GM12878 (cell line): ENCODE measurements around the gene PID1. TPM values are rescaled to one million over a fixed set of nuclear protein-coding genes. Genes with fewer than 3 reads are reported as not detected.

Experiments
- ATAC-seq: fragments of 200-7000 bp; cut with Tn5 transposase; 3 replicates; pipeline ENCODE4 v1.9.1; 2020; ENCODE audit warnings: mild to moderate bottlenecking, moderate library complexity
- BruUV-seq: library from RNA; stranded (reverse); fragments of 400-500 nt; replicated peaks from 2 replicates; lab custom pipeline; 2021; lab: Mats Ljungman, UMichigan
- CTCF ChIA-PET: fragments of 300-600 bp; sonication (Branson Sonifier 250); formaldehyde crosslinking; extraction: SDS; loops from one replicate; lab custom pipeline; 2021; ENCODE audit warnings: inconsistent platforms; lab: Yijun Ruan, JAX
- POLR2A ChIA-PET: fragments of 350-600 bp; formaldehyde crosslinking; extraction: SDS; loops from one replicate; lab custom pipeline; 2021; ENCODE audit warnings: inconsistent platforms; lab: Charles Lee
- RAD21 ChIA-PET: fragments of 300-600 bp; sonication (Branson Sonifier 250); formaldehyde crosslinking; loops from one replicate; lab custom pipeline; 2023; ENCODE audit warnings: antibody characterized with exemption; ENCODE audit not compliant: unreplicated experiment; lab: Charles Lee
- SMC1A ChIA-PET: fragments of 300-600 bp; sonication (Branson Sonifier 250); formaldehyde crosslinking; loops from one replicate; lab custom pipeline; 2023; ENCODE audit not compliant: unreplicated experiment, uncharacterized antibody; lab: Charles Lee
- DNase-seq: peaks from one replicate; pipeline ENCODE4 v3.0.0-alpha.2; 2011; ENCODE audit warnings: low read depth, low spot score
- FAIRE-seq: peaks from 3 replicates; lab custom pipeline; 2011; peaks lifted over from hg19 to GRCh38; lab: Jason Lieb, UNC
- H2AFZ ChIP-seq: 2 replicates; pipeline ENCODE4 v1.6.0; 2011; ENCODE audit warnings: low read depth, low read length, control low read depth; ENCODE audit not compliant: control insufficient read depth
- H3K27ac ChIP-seq: 2 replicates; pipeline ENCODE4 v1.5.1; 2011; ENCODE audit warnings: control low read depth; ENCODE audit not compliant: control insufficient read depth, insufficient read depth
- H3K27me3 ChIP-seq, 2 experiments: replicated peaks in 1 of 2; 2 replicates each; pipeline versions ENCODE4 v1.6.0 to v1.6.1; 2011; ENCODE audit warnings: low read length in 1 of 2; ENCODE audit not compliant: control insufficient read depth in 2 of 2, insufficient read depth in 2 of 2
- H3K36me3 ChIP-seq, 2 experiments: 2 replicates each; pipeline ENCODE4 v1.5.1; 2011; ENCODE audit warnings: low read length in 1 of 2; ENCODE audit not compliant: control insufficient read depth in 2 of 2, insufficient read depth in 2 of 2
- H3K4me1 ChIP-seq: 2 replicates; pipeline ENCODE4 v1.6.1; 2011; ENCODE audit warnings: mild to moderate bottlenecking, low read length, moderate library complexity, mixed read lengths; ENCODE audit not compliant: control insufficient read depth, insufficient read depth
- H3K4me2 ChIP-seq: 2 replicates; pipeline ENCODE4 v1.6.0; 2011; ENCODE audit warnings: control low read depth; ENCODE audit not compliant: control insufficient read depth, insufficient read depth
- H3K4me3 ChIP-seq: fragments of 200-600 bp; sonication (generic); 2 replicates; pipeline ENCODE4 v1.5.1; 2016
- H3K79me2 ChIP-seq: 2 replicates; pipeline ENCODE4 v1.6.0; 2011; ENCODE audit warnings: low read length; ENCODE audit not compliant: control insufficient read depth, insufficient read depth
- H3K9ac ChIP-seq: 2 replicates; pipeline ENCODE4 v1.8.0; 2011; ENCODE audit warnings: low read length, control low read depth, mixed read lengths; ENCODE audit not compliant: control insufficient read depth, insufficient read depth
- H3K9me3 ChIP-seq: replicated peaks from 3 replicates; pipeline ENCODE4 v1.5.1; 2011; ENCODE audit warnings: mild to moderate bottlenecking, low read length; ENCODE audit not compliant: control insufficient read depth, insufficient read depth
- H4K20me1 ChIP-seq: 2 replicates; pipeline ENCODE4 v1.6.0; 2011; ENCODE audit not compliant: control insufficient read depth, insufficient read depth
- BCL3 ChIP-seq: IDR thresholded peaks from 2 replicates; pipeline ENCODE4 v1.6.1; 2011; ENCODE audit warnings: borderline replicate concordance, low read depth, mild to moderate bottlenecking, moderate library complexity, low read length; ENCODE audit not compliant: insufficient read depth, poor library complexity, severe bottlenecking
- CHD1 ChIP-seq: IDR thresholded peaks from 2 replicates; pipeline ENCODE4 v1.6.1; 2012; ENCODE audit warnings: low read depth, low read length, improper control_type of control experiment
- EGR1 ChIP-seq, 2 experiments: IDR thresholded peaks; 1 replicate in 1 of 2; 2 replicates in 1 of 2; pipeline ENCODE4 v1.6.1; 2011 to 2012; ENCODE audit warnings: low read depth in 2 of 2, low read length in 2 of 2, borderline replicate concordance in 1 of 2, mild to moderate bottlenecking in 1 of 2, moderate library complexity in 1 of 2
- FOXM1 ChIP-seq: IDR thresholded peaks from 2 replicates; pipeline ENCODE4 v1.6.1; 2012; ENCODE audit warnings: low read depth, mild to moderate bottlenecking, inconsistent platforms, low read length, moderate library complexity
- NFYA ChIP-seq: IDR thresholded peaks from 2 replicates; pipeline ENCODE4 v1.6.1; 2011; ENCODE audit warnings: low read depth, mild to moderate bottlenecking, low read length, improper control_type of control experiment, borderline replicate concordance
- POLR2A ChIP-seq: IDR thresholded peaks from 2 replicates; pipeline ENCODE4 v1.6.1; 2011; ENCODE audit warnings: low read depth, mild to moderate bottlenecking, low read length
- SMC3 ChIP-seq: IDR thresholded peaks from 2 replicates; pipeline ENCODE4 v1.6.1; 2011; ENCODE audit warnings: low read length, improper control_type of control experiment, borderline replicate concordance
- SUZ12 ChIP-seq: fragments of 200-600 bp; sonication (generic); IDR thresholded peaks from one replicate; pipeline ENCODE4 v1.6.1; 2018; ENCODE audit warnings: antibody characterized with exemption, mild to moderate bottlenecking; ENCODE audit not compliant: unreplicated experiment
- ZNF217 ChIP-seq: fragments of 450-650 bp; IDR thresholded peaks from 2 replicates; pipeline ENCODE4 v1.6.1; 2017; ENCODE audit warnings: antibody characterized with exemption, mild to moderate bottlenecking
- in situ Hi-C: fragments of 300-500 bp; cut with MboI; formaldehyde crosslinking; loops from 9 replicates; pipeline ENCODE4 v1.14.3; 2018; ENCODE audit warnings: mixed read lengths
- intact Hi-C: fragments of 100-400 bp; cut with micrococcal nuclease; formaldehyde crosslinking; loops from one replicate; pipeline ENCODE4 v1.14.2; 2022; ENCODE audit not compliant: unreplicated experiment
- polyA plus RNA-seq, 11 experiments: library from polyadenylated mRNA; depleted of rRNA in 4 of 11; unstranded in 6 of 11; stranded (reverse) in 5 of 11; fragments of >200 nt; fragmentation: Nextera tagmentation in 4 of 11; fragmentation: Illumina TruSeq in 1 of 11; extraction: Ambion mirVana in 4 of 11; extraction: Trizol in 1 of 11; gene quantifications; 1 replicate in 1 of 11; 2 replicates in 10 of 11; pipeline versions ENCODE4 v1.2.1 to v1.2.3, GENCODE V29; 2011 to 2016; ENCODE audit warnings: inconsistent platforms in 2 of 11, missing spikeins in 2 of 11, low read depth in 1 of 11
- total RNA-seq, 4 experiments: library from RNA; depleted of rRNA in 3 of 4; stranded (reverse); fragments of >200 nt in 3 of 4; fragmentation: Illumina TruSeq in 1 of 4; extraction: Trizol in 1 of 4; gene quantifications; 2 replicates each; pipeline versions ENCODE4 v1.2.1 to v1.2.3, GENCODE V29; 2013 to 2021
- TF ChIP-seq, protein P1 (sequence below): fragments of 450-650 bp; conservative IDR thresholded peaks from 2 replicates; pipeline ENCODE4 v1.6.1; 2017; ENCODE audit warnings: mild to moderate bottlenecking, moderate library complexity
- TF ChIP-seq, protein P2 (sequence below): IDR thresholded peaks from 2 replicates; pipeline ENCODE4 v1.6.1; 2011; ENCODE audit warnings: borderline replicate concordance, low read depth, mild to moderate bottlenecking, moderate library complexity, mixed read lengths, low read length; ENCODE audit not compliant: insufficient read depth; ENCODE audit errors: extremely low read length

Gene PID1
- total and polyA plus RNA-seq, 10 of the 15 experiments (the other 5 are each of a cell fraction or from before 2014, with no cell fraction given), result not detected

DNA sequence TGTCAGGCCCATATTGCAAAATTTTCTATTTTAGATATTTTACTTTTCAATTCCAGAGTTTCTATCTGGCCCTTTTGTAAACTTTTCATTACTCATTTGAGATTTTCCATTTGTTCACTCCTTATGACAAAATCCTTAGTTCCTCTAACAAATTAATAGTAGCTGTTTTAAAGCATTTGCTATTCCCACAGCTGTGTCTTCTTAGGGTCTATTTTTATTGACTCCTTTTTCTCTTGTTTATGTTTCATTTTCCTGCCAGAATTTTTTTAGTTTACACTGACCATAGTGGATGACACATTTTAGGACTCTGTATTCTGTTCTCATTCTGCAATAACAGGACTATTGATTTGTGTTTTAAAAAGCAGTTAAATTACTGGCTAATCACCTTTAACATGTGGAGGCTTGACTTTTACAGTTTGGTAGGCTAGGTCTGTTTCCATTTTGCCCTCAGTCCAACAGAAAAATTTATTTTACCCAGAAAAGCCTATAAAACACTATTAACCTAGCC is 30.0 kb downstream of the PID1 start:
- H3K27ac ChIP-seq, result no peak overlapping the region
- no peaks in the 10 kb centered on the region for H4K20me1 ChIP-seq
- H3K36me3 ChIP-seq, result no peaks in the 10 kb centered on the region
- no peak overlapping the region for H2AFZ ChIP-seq
- no peak for ATAC-seq
- ChIA-PET RAD21 (no interaction called here), CTCF (no interaction called here)
- no TSS peak for BruUV-seq
- H3K4me2 ChIP-seq, result no peak overlapping the region
- no peak overlapping the region for H3K4me3 ChIP-seq
- no peaks in the 10 kb centered on the region for H3K9me3 ChIP-seq
- H3K27me3 ChIP-seq, result no peaks in the 10 kb centered on the region
- H3K79me2 ChIP-seq, result no peaks in the 10 kb centered on the region
- H3K9ac ChIP-seq, result no peak overlapping the region
- TF ChIP-seq, protein P1, sequence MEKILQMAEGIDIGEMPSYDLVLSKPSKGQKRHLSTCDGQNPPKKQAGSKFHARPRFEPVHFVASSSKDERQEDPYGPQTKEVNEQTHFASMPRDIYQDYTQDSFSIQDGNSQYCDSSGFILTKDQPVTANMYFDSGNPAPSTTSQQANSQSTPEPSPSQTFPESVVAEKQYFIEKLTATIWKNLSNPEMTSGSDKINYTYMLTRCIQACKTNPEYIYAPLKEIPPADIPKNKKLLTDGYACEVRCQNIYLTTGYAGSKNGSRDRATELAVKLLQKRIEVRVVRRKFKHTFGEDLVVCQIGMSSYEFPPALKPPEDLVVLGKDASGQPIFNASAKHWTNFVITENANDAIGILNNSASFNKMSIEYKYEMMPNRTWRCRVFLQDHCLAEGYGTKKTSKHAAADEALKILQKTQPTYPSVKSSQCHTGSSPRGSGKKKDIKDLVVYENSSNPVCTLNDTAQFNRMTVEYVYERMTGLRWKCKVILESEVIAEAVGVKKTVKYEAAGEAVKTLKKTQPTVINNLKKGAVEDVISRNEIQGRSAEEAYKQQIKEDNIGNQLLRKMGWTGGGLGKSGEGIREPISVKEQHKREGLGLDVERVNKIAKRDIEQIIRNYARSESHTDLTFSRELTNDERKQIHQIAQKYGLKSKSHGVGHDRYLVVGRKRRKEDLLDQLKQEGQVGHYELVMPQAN, result no peak
- TF ChIP-seq SMC3 (no peak), POLR2A (no peak), SUZ12 (no peak), NFYA (no peak), FOXM1 (no peak), CHD1 (no peak), BCL3 (no peak), EGR1 (IDR thresholded peaks at IDR 0.05; ENCODE audit: borderline replicate concordance in 1 of 2, low read depth in 2 of 2, low read length in 2 of 2) (no peak), ZNF217 (no peak)
- TF ChIP-seq, protein P2, sequence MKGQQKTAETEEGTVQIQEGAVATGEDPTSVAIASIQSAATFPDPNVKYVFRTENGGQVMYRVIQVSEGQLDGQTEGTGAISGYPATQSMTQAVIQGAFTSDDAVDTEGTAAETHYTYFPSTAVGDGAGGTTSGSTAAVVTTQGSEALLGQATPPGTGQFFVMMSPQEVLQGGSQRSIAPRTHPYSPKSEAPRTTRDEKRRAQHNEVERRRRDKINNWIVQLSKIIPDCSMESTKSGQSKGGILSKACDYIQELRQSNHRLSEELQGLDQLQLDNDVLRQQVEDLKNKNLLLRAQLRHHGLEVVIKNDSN, result no peak
- TF ChIP-seq, all 136 proteins: peak for 0
- no peak for FAIRE-seq
- ChIA-PET POLR2A (no interaction called here), SMC1A (interaction anchor here (1.2 kb wide), 1 partner anchor 11 kb away, joined by 4 read pairs; no protein-coding TSS in a partner anchor)
- H3K4me1 ChIP-seq, result no peaks in the 10 kb centered on the region
- DNase-seq, result no peak
- intact Hi-C loops (no loop called here), in situ Hi-C loops (no loop called here)
